ENCODE data around the gene C1QC. TPM values are rescaled to one million over a fixed set of nuclear protein-coding genes. Genes with fewer than 3 reads are reported as not detected.

C1QC gene
- total and polyA plus RNA-seq, 4 donors: 41.3 to 554 (median 230) TPM

DNA sequence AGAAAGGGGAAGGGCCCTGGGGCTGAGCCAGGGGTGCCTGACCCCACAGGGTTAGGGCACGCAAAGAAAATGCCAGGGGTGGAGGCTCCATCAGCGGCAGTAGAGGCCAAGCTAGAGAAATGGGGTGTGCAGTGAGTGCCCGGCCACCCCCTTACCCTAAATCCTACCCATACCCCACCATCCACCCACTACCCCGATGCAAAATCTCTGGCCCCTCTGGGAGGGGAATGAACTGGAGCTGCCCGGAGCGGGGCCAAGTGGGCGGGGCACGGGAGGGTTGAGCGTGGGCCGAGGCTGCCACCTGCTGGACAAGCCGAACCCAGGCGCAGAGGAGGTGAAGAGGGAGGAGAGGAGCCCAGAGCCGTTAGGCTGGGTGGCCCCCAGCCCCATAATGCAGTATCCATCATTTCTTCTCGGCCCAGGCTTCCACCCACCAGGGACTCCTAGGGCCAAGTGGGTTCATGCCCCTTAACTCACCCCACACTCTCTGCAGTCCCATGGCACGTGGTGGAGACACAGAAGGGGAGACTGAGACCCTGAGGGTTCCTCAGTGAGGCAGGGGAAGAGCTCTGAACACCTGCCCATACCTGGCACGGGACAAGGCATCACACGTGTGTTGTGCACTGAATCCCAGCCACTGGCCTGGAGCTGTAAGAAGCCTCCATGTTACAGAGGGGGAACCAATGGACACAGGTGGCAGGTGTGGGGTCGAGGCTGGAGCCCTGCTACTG lies 1.4 kb upstream of the C1QC start:
- Histone ChIP-seq H3K9me3 (ENCODE audit: control insufficient read depth in 4 of 4, insufficient read depth in 3 of 4, low read length in 3 of 4) (no peaks in the 10 kb centered on the region), H3K27ac (ENCODE audit: low read depth in 1 of 2, low read length in 1 of 2) (no peak overlapping the region), H3K27me3 (ENCODE audit: control insufficient read depth in 3 of 3, insufficient read depth in 3 of 3, low read length in 2 of 3) (peaks cover 0 to 3% (median 0%) of the 10 kb centered on the region in 3 donors), H3K4me3 (no peak overlapping the region), H3K9ac (ENCODE audit: insufficient read depth in 1 of 2, low read length in 2 of 2) (no peak overlapping the region), H3K4me1 (ENCODE audit: control insufficient read depth in 5 of 5, insufficient read depth in 5 of 5, low read length in 5 of 5) (peaks cover 0 to 3% (median 0%) of the 10 kb centered on the region in 5 donors), H3K36me3 (ENCODE audit: control insufficient read depth in 4 of 4, insufficient read depth in 4 of 4, low read length in 4 of 4) (no peaks in the 10 kb centered on the region)
- ATAC-seq (ENCODE audit: insufficient read depth, low FRiP score) (peak; percentile 49), DNase-seq (peak; percentile 70 to 82 (median 74))
- TF ChIP-seq CTCF (IDR thresholded peaks at IDR 0.05; ENCODE audit: control extremely low read depth, extremely low read depth): peak; percentile 81
- 12 to 13% methylated on average over 18 of the region's 18 CpGs for WGBS, 2 donors

DNA sequence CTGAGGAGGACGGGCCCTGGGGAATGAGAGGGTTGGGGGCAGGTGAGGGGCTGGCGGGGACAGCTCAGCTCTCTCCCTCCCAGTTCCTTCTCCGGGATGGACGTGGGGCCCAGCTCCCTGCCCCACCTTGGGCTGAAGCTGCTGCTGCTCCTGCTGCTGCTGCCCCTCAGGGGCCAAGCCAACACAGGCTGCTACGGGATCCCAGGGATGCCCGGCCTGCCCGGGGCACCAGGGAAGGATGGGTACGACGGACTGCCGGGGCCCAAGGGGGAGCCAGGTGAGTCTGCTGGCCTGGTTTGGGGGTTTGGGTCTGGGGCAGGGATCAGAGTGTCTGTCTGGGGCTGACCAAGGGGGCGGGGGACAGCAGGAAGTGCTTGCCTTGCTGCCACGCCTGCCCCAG lies 495 bp downstream of the C1QC start:
- ATAC-seq (ENCODE audit: insufficient read depth, low FRiP score) (no peak), DNase-seq (no peak)
- Histone ChIP-seq H3K9ac (ENCODE audit: insufficient read depth in 1 of 2, low read length in 2 of 2) (no peak overlapping the region), H3K27me3 (ENCODE audit: control insufficient read depth in 3 of 3, insufficient read depth in 3 of 3, low read length in 2 of 3) (no peaks in the 10 kb centered on the region), H3K4me1 (ENCODE audit: control insufficient read depth in 5 of 5, insufficient read depth in 5 of 5, low read length in 5 of 5) (peaks cover 0 to 3% (median 0%) of the 10 kb centered on the region in 5 donors), H3K36me3 (ENCODE audit: control insufficient read depth in 4 of 4, insufficient read depth in 4 of 4, low read length in 4 of 4) (no peaks in the 10 kb centered on the region), H3K4me3 (no peak overlapping the region), H3K27ac (ENCODE audit: low read depth in 1 of 2, low read length in 1 of 2) (peak overlapping the region in 1 of 2 donors; percentile 54), H3K9me3 (ENCODE audit: control insufficient read depth in 4 of 4, insufficient read depth in 3 of 4, low read length in 3 of 4) (no peaks in the 10 kb centered on the region)
- no peak for TF ChIP-seq CTCF (IDR thresholded peaks at IDR 0.05; ENCODE audit: control extremely low read depth, extremely low read depth)
- WGBS, 2 donors: 68 to 89% methylated on average over 9 to 12 of the region's 12 CpGs

- no peaks in the 10 kb centered on the region for H3K9me3 ChIP-seq (ENCODE audit: control insufficient read depth in 4 of 4, insufficient read depth in 3 of 4, low read length in 3 of 4)
- TF ChIP-seq CTCF (IDR thresholded peaks at IDR 0.05; ENCODE audit: control extremely low read depth, extremely low read depth): no peak
- no peak overlapping the region for H3K9ac ChIP-seq (ENCODE audit: insufficient read depth in 1 of 2, low read length in 2 of 2)
- DNase-seq (no peak), ATAC-seq (ENCODE audit: insufficient read depth, low FRiP score) (no peak)
- no peaks in the 10 kb centered on the region for H3K36me3 ChIP-seq (ENCODE audit: control insufficient read depth in 4 of 4, insufficient read depth in 4 of 4, low read length in 4 of 4)
- H3K4me1 ChIP-seq (ENCODE audit: control insufficient read depth in 5 of 5, insufficient read depth in 5 of 5, low read length in 5 of 5): peaks cover 0 to 3% (median 0%) of the 10 kb centered on the region in 5 donors
- no peak overlapping the region for H3K27ac ChIP-seq (ENCODE audit: low read depth in 1 of 2, low read length in 1 of 2)
- WGBS, 2 donors: 66 to 68% methylated on average over 7 of the region's 7 CpGs
- no peak overlapping the region for H3K4me3 ChIP-seq
- H3K27me3 ChIP-seq (ENCODE audit: control insufficient read depth in 3 of 3, insufficient read depth in 3 of 3, low read length in 2 of 3): peaks cover 0 to 3% (median 0%) of the 10 kb centered on the region in 3 donors
Observed at GRCh38 chr1:22645931-22646330, 2.5 kb downstream of the C1QC start.
